Bronchial epithelial cell (primary cell): ENCODE data around the gene NLGN1. TPM values are rescaled to one million over a fixed set of nuclear protein-coding genes. Genes with fewer than 3 reads are reported as not detected.
A peak's percentile ranks its signal among the peaks of the same experiment; 100 is the strongest.

Experiments
- DNase-seq: peaks from one replicate; pipeline ENCODE4 v3.0.0-alpha.2; 2010; ENCODE audit warnings: low read depth
- FAIRE-seq: peaks from 2 replicates; lab custom pipeline; 2011; peaks lifted over from hg19 to GRCh38; lab: Jason Lieb, UNC
- H3K27me3 ChIP-seq: 2 replicates; pipeline ENCODE4 v1.5.1; 2011; ENCODE audit warnings: low read length; ENCODE audit not compliant: control insufficient read depth, insufficient read depth
- H3K36me3 ChIP-seq: 2 replicates; pipeline ENCODE4 v1.5.1; 2011; ENCODE audit warnings: low read length; ENCODE audit not compliant: control insufficient read depth, insufficient read depth
- H3K4me3 ChIP-seq: 2 replicates; pipeline ENCODE4 v1.5.1; 2011; ENCODE audit warnings: mild to moderate bottlenecking, low read depth, low read length, control low read depth
- total RNA-seq: library from RNA; depleted of rRNA; stranded (reverse); fragments of >200 nt; gene quantifications from 2 replicates; pipeline ENCODE4 v1.2.1, GENCODE V29; 2014
- TF ChIP-seq, protein P1 (sequence below): IDR thresholded peaks from 2 replicates; pipeline ENCODE4 v1.5.1; 2011; ENCODE audit warnings: mild to moderate bottlenecking, moderate library complexity, low read length, control low read depth, inconsistent platforms; ENCODE audit not compliant: insufficient read depth, severe bottlenecking

NLGN1 gene
- total RNA-seq, 1 donor from 2014 or later: under 0.01 TPM

DNA sequence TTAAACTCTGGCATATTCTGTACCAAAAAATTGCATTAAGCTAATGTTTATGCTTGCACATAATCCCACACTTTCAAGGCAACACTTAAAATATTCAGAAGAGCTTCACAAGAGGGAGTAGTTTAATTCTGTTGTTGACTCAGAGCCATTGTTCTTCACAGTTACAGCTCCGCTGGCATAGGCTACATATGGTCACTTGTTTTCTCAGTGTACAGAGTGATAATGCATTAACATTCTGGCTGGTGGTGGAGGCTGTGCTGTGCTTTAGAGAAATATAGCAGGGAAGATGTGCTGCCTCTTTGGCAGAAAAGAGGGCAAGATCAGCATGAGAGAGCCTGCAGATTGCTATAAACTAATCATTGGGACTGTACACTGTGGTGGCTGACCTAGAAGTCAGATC lies 13.3 kb downstream of the NLGN1 start:
- no peaks in the 10 kb centered on the region for H3K36me3 ChIP-seq
- TF ChIP-seq, protein P1, sequence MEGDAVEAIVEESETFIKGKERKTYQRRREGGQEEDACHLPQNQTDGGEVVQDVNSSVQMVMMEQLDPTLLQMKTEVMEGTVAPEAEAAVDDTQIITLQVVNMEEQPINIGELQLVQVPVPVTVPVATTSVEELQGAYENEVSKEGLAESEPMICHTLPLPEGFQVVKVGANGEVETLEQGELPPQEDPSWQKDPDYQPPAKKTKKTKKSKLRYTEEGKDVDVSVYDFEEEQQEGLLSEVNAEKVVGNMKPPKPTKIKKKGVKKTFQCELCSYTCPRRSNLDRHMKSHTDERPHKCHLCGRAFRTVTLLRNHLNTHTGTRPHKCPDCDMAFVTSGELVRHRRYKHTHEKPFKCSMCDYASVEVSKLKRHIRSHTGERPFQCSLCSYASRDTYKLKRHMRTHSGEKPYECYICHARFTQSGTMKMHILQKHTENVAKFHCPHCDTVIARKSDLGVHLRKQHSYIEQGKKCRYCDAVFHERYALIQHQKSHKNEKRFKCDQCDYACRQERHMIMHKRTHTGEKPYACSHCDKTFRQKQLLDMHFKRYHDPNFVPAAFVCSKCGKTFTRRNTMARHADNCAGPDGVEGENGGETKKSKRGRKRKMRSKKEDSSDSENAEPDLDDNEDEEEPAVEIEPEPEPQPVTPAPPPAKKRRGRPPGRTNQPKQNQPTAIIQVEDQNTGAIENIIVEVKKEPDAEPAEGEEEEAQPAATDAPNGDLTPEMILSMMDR: no peak

DNA sequence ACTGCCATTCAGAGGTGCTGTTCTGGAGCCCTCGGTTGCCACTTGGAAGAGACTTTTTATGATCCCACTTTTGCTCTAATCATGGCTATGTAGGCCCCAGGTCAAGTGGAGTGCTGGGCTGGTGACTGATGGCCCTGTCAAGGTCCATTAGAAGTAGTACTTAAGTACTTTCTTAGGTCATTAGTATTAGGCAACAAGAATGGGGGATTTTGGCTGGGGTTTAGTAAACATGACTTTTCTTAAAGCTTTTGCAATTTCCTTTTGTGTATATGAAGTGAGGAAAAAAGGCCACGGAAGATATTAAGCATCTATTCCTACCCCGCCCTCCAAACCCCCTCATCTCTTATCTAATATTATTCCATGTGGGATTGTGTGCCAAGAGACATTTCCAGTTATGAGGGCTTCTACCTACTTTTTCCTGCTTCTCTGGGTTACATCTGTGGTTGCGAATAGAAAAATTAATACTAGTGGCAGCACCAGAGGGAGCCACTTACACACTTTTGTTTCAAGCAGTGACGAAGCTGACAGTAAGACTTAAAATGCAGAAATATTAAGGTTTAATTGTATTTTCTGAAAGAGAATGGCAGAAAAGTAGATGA lies 13.9 kb downstream of the NLGN1 start:
- DNase-seq (peak; percentile 38), FAIRE-seq (no peak)
- H3K36me3 ChIP-seq: no peaks in the 10 kb centered on the region
- no peaks in the 10 kb centered on the region for H3K27me3 ChIP-seq
- no peak overlapping the region for H3K4me3 ChIP-seq
- TF ChIP-seq, protein P1: peak; percentile 33

More for the DNA sequence above, 13.3 kb downstream of the NLGN1 start:
- no peaks in the 10 kb centered on the region for H3K27me3 ChIP-seq
- DNase-seq (no peak), FAIRE-seq (no peak)
- H3K4me3 ChIP-seq: no peak overlapping the region

DNA sequence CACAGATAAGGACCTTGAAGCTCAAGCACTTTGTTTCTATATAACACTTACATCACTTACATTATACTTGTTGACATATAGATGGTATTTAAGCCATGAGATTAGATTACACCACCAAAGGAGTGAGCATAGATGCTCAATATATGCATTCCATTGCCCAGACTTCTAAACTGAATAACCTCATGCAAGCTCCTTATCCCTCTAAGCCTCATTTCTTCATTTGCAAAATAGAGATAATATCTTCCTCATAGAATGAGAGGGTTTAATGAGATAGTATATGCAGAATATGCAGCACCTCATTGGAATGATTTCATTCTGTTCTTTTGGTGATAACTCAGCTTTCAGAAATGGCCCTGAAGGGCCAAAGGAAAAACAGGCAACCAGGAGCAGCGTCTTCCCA lies 18.5 kb downstream of the NLGN1 start:
- FAIRE-seq (no peak), DNase-seq (no peak)
- H3K4me3 ChIP-seq: no peak overlapping the region
- TF ChIP-seq, protein P1: no peak
- no peaks in the 10 kb centered on the region for H3K27me3 ChIP-seq
- no peaks in the 10 kb centered on the region for H3K36me3 ChIP-seq

DNA sequence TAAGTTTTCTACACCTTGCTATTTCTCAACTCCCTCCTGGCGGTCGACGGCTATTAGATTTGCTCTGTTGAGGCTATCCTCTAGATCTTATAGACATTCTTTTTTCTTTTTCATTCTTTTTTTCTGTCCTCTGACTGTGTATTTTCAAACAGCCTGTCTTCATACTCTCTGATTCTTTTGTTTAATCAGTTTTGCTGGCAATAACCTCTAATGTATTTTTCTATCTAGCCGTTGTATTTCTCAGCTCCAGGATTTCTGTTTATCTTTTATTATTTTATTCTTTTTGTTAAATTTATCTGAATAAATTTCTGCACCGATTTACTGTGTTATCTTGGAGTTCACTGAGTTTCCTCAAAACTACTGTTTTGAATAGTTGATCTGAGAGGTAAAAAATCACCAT lies 31.5 kb downstream of the NLGN1 start:
- H3K4me3 ChIP-seq: no peak overlapping the region
- H3K36me3 ChIP-seq: no peaks in the 10 kb centered on the region
- TF ChIP-seq, protein P1: no peak
- H3K27me3 ChIP-seq: no peaks in the 10 kb centered on the region
- no peak for DNase-seq
- no peak for FAIRE-seq

DNA sequence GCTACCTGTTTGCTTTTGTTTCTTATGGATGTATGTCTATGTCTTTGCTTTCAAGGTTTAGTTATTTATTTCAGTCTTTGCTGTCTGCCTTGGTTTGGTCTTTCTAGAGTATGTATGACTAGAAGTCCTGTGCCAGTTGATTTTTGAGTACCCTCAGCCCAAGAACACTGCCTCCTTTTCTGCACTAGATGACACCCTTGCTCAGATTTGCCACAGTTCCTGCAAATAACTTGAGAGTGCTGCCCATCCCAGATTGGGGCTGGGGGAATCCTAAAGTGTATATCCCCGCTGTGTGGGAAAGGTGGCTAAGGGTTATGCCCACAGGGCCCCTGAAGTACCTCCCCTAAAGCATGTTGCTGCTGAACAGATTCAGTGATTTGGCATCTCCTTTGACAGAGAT lies 32.0 kb downstream of the NLGN1 start:
- TF ChIP-seq, protein P1: no peak
- DNase-seq: no peak
- H3K4me3 ChIP-seq: no peak overlapping the region
- no peaks in the 10 kb centered on the region for H3K36me3 ChIP-seq
- no peak for FAIRE-seq
- H3K27me3 ChIP-seq: no peaks in the 10 kb centered on the region

DNA sequence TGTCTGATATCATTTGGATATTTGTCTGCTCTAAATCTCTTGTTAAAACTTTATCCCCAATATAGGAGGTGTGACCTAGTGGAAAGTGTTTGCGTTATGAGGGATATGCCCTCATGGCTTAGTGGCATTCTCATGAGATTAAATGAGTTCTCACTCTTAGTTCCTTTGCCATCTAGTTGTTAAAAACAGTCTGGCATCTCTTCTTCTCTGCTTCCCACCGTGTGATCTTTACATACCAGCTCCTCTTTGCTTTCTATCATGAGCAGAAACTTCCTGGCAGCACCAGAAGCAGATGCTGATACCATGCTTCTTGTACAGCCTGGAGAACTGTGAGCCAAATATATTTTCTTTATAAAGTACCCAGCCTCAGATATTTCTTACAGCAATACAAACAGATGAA lies 33.0 kb downstream of the NLGN1 start:
- no peak for DNase-seq
- Histone ChIP-seq H3K36me3 (no peaks in the 10 kb centered on the region), H3K27me3 (no peaks in the 10 kb centered on the region), H3K4me3 (no peak overlapping the region)
- no peak for FAIRE-seq
- TF ChIP-seq, protein P1: no peak
